ENCODE measurements around the gene GRAMD1C.

Gene GRAMD1C

DNA sequence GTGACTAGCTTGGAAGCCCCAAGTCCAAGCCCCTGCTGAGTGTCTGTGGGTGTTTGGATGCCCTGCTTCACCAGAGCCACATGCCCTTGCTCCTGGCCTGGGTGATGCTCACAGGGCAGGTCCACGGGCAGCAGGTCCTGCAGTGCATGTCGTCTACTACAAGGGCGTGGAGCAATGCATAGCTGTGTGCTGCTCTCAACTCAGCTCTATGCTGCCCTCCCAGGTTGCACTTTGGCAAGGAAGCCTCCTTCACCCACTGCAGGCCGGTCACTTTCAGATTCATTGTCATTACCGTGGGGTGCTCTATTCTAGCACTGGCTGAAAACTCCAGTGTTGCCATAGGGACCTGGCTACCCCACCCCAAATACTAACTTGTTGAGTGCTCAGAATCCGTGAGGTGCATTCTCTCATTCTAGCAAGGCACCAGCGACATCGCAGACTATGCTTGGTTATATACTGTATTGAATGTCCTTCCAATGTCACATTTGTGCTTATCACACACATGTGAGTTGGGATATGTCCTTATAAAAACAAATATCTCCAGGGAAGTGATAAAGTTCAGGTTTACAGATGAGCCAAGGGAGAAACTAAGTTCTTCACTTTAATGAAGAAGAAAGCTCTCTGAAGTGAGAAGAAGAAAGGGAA is 51.8 kb downstream of the GRAMD1C start:
- TF ChIP-seq, protein P1, sequence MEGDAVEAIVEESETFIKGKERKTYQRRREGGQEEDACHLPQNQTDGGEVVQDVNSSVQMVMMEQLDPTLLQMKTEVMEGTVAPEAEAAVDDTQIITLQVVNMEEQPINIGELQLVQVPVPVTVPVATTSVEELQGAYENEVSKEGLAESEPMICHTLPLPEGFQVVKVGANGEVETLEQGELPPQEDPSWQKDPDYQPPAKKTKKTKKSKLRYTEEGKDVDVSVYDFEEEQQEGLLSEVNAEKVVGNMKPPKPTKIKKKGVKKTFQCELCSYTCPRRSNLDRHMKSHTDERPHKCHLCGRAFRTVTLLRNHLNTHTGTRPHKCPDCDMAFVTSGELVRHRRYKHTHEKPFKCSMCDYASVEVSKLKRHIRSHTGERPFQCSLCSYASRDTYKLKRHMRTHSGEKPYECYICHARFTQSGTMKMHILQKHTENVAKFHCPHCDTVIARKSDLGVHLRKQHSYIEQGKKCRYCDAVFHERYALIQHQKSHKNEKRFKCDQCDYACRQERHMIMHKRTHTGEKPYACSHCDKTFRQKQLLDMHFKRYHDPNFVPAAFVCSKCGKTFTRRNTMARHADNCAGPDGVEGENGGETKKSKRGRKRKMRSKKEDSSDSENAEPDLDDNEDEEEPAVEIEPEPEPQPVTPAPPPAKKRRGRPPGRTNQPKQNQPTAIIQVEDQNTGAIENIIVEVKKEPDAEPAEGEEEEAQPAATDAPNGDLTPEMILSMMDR (IDR thresholded peaks at IDR 0.05; ENCODE audit: control insufficient read depth, extremely low read depth, insufficient read depth): no peak
- DNase-seq (ENCODE audit: low read depth): no peak
- no peak overlapping the region for H3K4me3 ChIP-seq (ENCODE audit: low read depth, low read length)

DNA sequence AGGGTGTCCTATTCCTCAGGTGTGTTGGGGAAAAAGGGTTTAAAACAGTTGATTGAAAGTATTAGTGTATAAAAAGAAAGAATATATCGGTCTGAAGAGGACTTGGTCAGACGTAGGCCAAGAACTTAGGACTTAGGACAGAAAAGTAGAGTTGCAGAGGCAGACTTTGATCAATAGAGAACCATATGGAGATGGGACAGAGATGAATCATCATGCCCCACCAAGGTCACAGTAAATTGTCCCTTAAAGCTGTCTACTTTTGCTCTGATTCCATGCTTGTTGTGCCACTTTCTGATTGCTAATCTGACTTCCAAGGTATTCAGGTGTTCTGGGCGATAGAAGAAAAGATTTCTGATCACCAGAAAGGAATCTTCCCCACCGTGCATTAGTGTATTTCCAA is 56.3 kb downstream of the GRAMD1C start:
- no peak overlapping the region for H3K4me3 ChIP-seq (ENCODE audit: low read depth, low read length)
- TF ChIP-seq, protein P1 (IDR thresholded peaks at IDR 0.05; ENCODE audit: control insufficient read depth, extremely low read depth, insufficient read depth): no peak
- no peak for DNase-seq (ENCODE audit: low read depth)

DNA sequence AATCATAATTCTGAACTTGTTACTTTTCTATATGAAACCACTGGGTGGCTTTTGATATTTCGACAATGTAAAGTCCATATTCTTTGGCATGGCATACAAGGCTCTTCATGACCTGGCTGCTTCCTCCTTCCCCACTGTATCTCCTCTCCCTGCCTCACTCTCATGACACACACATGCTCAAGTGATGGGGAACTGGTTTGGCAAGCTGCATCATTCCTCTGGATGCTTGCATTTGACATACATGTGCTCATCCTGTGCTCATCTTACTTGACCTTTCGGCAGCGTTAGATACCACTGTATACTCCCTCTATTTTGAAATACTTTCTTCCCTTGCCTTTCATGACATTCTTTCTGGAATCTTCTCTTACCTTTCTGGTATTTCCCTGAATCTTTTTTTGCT is 57.4 kb downstream of the GRAMD1C start:
- TF ChIP-seq, protein P1 (IDR thresholded peaks at IDR 0.05; ENCODE audit: control insufficient read depth, extremely low read depth, insufficient read depth): no peak
- DNase-seq (ENCODE audit: low read depth): no peak
- H3K4me3 ChIP-seq (ENCODE audit: low read depth, low read length): no peak overlapping the region

DNA sequence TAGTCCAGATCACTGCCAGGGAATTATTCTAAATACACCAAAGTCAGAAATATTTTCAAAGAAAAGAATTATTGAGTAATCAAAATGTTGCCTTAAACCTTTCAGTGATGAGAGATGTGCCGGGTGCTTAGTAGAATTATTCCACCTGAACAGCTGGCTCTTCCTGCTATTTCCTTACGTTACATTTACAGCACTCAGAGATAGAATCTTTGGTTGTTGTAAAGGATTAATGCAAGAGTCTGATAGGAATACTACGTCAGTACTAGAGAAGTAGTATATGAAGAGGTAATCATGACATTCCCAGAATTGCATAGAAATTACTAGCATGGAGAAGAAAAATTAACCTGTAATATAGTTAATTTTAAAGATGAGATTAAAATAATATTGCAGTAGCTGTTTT is 58.3 kb downstream of the GRAMD1C start:
- H3K4me3 ChIP-seq (ENCODE audit: low read depth, low read length): peak overlapping the region; percentile 48

DNA sequence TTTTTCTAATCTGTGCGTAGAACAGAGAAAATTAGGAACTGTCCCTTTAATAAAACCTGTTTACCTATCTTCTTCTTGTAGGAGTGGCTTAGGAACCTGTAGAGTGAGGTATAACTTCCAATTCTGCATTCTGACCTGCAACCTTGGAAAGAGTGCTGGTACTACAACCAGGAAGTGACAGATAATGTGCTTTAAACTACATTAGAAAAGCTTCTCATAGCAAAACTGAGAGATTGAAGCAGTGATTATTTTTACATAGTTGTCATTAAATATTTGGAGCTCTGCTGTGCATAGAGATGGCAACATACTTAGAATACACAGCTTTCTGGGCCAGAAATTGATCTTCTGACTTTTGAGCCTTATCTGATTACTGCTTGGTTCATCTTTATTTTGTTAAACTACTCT is 58.8 kb downstream of the GRAMD1C start:
- TF ChIP-seq, protein P1 (IDR thresholded peaks at IDR 0.05; ENCODE audit: control insufficient read depth, extremely low read depth, insufficient read depth): no peak
- H3K4me3 ChIP-seq (ENCODE audit: low read depth, low read length): peak overlapping the region; percentile 48
- DNase-seq (ENCODE audit: low read depth): peak; percentile 96

More for the DNA sequence above, 58.3 kb downstream of the GRAMD1C start:
- no peak for DNase-seq (ENCODE audit: low read depth)
- TF ChIP-seq, protein P1 (IDR thresholded peaks at IDR 0.05; ENCODE audit: control insufficient read depth, extremely low read depth, insufficient read depth): no peak

DNA sequence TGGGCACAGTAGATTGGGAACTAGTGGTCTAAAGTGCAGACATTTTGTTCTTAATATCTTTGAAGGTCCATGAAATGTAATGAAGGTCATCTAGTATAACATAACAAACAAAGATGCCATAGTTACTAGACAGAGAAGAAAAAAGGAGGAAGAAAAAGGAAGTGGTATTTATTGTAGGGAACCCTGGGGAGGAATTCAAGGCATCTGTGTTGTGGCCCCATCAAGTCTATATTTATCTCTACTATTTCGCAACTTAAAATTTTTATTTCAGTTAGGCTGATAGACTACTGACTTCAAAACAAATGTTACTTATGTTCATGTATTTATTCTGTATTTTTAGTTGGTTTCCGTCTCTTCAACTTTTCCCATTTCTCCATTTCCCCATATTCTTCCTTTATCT is 60.3 kb downstream of the GRAMD1C start:
- DNase-seq (ENCODE audit: low read depth): no peak
- no peak overlapping the region for H3K4me3 ChIP-seq (ENCODE audit: low read depth, low read length)
- TF ChIP-seq, protein P1 (IDR thresholded peaks at IDR 0.05; ENCODE audit: control insufficient read depth, extremely low read depth, insufficient read depth): no peak

DNA sequence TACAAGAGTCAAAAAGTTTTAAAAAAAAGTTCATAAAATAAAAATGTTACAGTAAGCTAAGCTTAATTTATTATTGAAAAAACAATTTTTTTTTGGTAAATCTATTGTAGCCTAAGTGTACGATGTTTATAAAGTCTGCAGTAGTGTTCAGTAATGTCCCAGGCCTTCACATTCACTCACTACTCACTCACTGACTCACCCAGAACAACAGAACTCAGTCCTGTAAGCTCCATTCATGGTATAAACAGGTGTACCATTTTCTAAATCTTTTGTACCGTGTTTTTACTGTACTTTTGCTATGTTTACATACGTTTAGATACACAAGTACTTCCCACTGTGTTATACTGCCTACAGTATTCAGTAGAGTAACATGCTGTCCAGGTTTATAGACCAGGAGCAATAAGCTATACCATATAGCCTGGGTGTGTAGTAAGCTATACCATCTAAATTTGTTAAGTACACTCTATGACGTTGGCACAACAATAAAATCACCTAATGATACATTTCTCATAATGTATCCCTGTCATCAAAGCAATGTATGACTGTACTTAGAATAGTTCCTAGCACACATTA is 68.1 kb downstream of the GRAMD1C start:
- DNase-seq (ENCODE audit: low read depth): no peak
- no peak overlapping the region for H3K4me3 ChIP-seq (ENCODE audit: low read depth, low read length)
- TF ChIP-seq, protein P1 (IDR thresholded peaks at IDR 0.05; ENCODE audit: control insufficient read depth, extremely low read depth, insufficient read depth): no peak

Measured in LNCaP clone FGC (cell line).